Vagina (tissue), 2 donors: ENCODE results near the gene IGSF3.
"Not testable (repeated sequence)": the region's sequence is repeated elsewhere in the genome, so short reads cannot be mapped to it uniquely, and the experiment has no call there.

Experiments used
- CTCF ChIP-seq, 3 experiments: fragments of 450-650 bp in 2 of 3; fragments of 200-600 bp in 1 of 3; sonication (generic) in 1 of 3; IDR thresholded peaks; one replicate each; pipeline ENCODE4 v1.5.1; 2017 to 2019; ENCODE audit warnings: antibody characterized with exemption in 3 of 3, mild to moderate bottlenecking in 2 of 3, moderate library complexity in 2 of 3
- POLR2A ChIP-seq, 2 donors: fragments of 450-650 bp; IDR thresholded peaks; one replicate each; pipeline ENCODE4 v1.6.1; 2017; ENCODE audit warnings: antibody characterized with exemption in 2 of 2, mild to moderate bottlenecking in 2 of 2, moderate library complexity in 2 of 2

DNA sequence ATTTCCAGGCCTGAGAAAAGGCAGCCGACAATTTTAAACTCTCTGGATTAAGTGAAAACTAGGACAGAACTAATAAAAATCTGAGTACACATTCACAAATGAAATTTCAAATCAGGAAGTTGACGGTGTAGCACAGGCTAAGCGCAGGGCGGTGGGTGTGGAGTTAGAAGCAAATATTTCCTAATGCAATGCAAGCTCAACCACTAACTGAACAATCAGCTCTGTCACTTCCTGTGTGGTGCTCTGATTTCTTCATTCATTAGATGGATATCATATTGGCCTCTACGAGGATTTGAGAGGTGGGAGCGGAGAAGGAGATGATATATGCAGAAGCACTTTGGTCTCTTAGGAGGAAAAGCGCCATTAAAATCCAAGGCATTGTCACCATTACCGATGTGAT is 61.5 kb downstream of the IGSF3 start:
- not testable (repeated sequence) for TF ChIP-seq CTCF, POLR2A (IDR thresholded peaks at IDR 0.05)
